Measurements from ENCODE around the gene SLC9A1.

SLC9A1 gene

DNA sequence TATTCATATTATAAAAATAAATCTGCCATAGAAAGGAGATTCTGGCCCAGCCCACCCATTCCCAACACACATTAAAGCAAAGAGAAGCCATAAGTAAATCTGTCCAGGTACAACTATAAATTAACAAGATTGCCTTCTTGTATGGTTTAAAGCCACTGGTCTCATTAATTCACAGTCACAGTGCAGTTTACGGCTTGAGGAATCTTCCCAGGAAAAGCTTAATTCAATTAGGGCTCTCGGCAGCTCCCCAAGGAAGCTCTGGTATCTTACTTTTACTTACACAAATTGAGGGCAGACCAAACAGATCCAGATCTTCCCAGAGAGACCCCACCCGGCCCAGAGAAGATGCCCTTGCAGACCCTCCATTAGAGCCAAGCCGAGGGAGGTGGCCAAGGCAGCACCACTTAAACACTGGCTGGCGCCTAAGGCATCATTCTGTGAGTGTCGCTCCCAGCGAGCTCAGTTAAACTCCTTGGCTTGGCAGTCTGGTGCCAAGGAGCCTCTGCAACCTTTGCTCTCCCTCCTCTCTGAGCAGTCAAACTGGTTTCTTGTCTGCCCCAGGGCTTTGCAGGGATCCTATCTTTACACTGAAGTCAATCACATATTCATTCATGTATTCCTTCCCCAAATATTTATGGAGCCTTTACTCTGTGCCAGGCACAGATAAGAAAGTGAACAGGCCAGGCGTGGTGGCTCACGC is 10.7 kb downstream of the SLC9A1 start:
- Histone ChIP-seq H3K36me3 (ENCODE audit: insufficient read depth) (no peaks in the 10 kb centered on the region), H2AFZ (ENCODE audit: low read depth) (no peak overlapping the region), H3K27me3 (ENCODE audit: insufficient read depth, low read depth) (no peaks in the 10 kb centered on the region), H3K27ac (no peak overlapping the region), H3K4me1 (ENCODE audit: low read depth, poor library complexity, severe bottlenecking) (peaks cover 2% of the 10 kb centered on the region), H3K79me2 (ENCODE audit: insufficient read depth, low read depth) (no peaks in the 10 kb centered on the region), H3K4me2 (no peak overlapping the region), H3K4me3 (IDR thresholded peaks at IDR 0.05; ENCODE audit: insufficient read depth, low read depth, low read length) (no peak overlapping the region), H4K20me1 (ENCODE audit: insufficient read depth) (no peaks in the 10 kb centered on the region), H3K9ac (no peak overlapping the region)
- TF ChIP-seq, protein P1, sequence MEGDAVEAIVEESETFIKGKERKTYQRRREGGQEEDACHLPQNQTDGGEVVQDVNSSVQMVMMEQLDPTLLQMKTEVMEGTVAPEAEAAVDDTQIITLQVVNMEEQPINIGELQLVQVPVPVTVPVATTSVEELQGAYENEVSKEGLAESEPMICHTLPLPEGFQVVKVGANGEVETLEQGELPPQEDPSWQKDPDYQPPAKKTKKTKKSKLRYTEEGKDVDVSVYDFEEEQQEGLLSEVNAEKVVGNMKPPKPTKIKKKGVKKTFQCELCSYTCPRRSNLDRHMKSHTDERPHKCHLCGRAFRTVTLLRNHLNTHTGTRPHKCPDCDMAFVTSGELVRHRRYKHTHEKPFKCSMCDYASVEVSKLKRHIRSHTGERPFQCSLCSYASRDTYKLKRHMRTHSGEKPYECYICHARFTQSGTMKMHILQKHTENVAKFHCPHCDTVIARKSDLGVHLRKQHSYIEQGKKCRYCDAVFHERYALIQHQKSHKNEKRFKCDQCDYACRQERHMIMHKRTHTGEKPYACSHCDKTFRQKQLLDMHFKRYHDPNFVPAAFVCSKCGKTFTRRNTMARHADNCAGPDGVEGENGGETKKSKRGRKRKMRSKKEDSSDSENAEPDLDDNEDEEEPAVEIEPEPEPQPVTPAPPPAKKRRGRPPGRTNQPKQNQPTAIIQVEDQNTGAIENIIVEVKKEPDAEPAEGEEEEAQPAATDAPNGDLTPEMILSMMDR (conservative IDR thresholded peaks at IDR 0.05; ENCODE audit: low read depth, low read length), result no peak

DNA sequence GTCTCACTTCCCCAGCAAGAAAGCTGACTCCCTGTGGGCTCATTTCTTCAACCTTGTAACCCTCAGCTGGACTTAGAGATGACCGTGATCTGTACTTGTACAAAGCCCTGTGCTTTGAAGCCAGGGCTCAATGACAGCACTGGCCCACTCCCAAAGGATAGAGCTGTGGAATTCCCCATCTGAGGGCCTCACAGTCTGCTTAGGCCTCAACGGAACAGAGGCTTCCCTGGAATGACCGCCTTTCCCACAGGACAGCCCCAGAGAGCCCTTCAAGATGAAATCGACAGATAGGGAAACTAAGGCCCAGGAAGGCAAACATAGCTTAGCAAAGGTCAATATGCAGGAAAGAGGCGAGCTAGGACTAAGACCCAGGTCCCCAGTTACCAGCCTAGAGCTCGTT is 11.5 kb downstream of the SLC9A1 start:
- no peaks in the 10 kb centered on the region for H3K27me3 ChIP-seq (ENCODE audit: insufficient read depth, low read depth)
- no peak overlapping the region for H2AFZ ChIP-seq (ENCODE audit: low read depth)
- no peak overlapping the region for H3K4me3 ChIP-seq (IDR thresholded peaks at IDR 0.05; ENCODE audit: insufficient read depth, low read depth, low read length)
- H4K20me1 ChIP-seq (ENCODE audit: insufficient read depth), result no peaks in the 10 kb centered on the region
- H3K79me2 ChIP-seq (ENCODE audit: insufficient read depth, low read depth), result no peaks in the 10 kb centered on the region
- TF ChIP-seq, protein P1 (conservative IDR thresholded peaks at IDR 0.05; ENCODE audit: low read depth, low read length), result no peak
- no peak overlapping the region for H3K27ac ChIP-seq
- H3K4me2 ChIP-seq, result no peak overlapping the region
- H3K9ac ChIP-seq, result no peak overlapping the region
- no peaks in the 10 kb centered on the region for H3K36me3 ChIP-seq (ENCODE audit: insufficient read depth)
- peaks cover 10% of the 10 kb centered on the region for H3K4me1 ChIP-seq (ENCODE audit: low read depth, poor library complexity, severe bottlenecking)

DNA sequence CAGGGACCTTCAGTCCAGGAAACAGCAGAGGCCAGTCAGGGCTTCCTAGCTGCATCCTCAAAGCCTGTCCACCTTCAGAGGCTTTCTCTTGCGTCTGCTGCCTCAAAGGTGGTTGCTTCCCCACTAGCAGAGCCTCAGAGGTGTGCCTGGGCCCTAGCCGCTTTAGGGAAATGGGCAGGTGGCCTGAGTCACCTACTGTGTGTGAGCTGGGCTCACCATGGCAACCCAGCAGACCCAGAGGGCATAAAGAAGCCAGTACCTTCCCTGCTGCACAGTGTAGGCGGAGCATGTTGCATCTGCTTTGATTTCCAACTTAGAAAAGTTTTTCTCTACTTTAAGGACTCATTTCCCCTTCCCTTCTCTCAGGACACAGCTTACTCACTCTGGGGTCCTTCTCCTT is 12.5 kb downstream of the SLC9A1 start:
- Histone ChIP-seq H3K4me2 (no peak overlapping the region), H3K27me3 (ENCODE audit: insufficient read depth, low read depth) (no peaks in the 10 kb centered on the region), H3K27ac (no peak overlapping the region), H3K79me2 (ENCODE audit: insufficient read depth, low read depth) (no peaks in the 10 kb centered on the region), H3K4me1 (ENCODE audit: low read depth, poor library complexity, severe bottlenecking) (peaks cover 18% of the 10 kb centered on the region), H4K20me1 (ENCODE audit: insufficient read depth) (no peaks in the 10 kb centered on the region), H3K36me3 (ENCODE audit: insufficient read depth) (no peaks in the 10 kb centered on the region), H3K9ac (no peak overlapping the region), H3K4me3 (IDR thresholded peaks at IDR 0.05; ENCODE audit: insufficient read depth, low read depth, low read length) (no peak overlapping the region), H2AFZ (ENCODE audit: low read depth) (no peak overlapping the region)
- TF ChIP-seq, protein P1 (conservative IDR thresholded peaks at IDR 0.05; ENCODE audit: low read depth, low read length), result no peak

- Histone ChIP-seq H3K9ac (no peak overlapping the region), H3K4me3 (IDR thresholded peaks at IDR 0.05; ENCODE audit: insufficient read depth, low read depth, low read length) (no peak overlapping the region), H2AFZ (ENCODE audit: low read depth) (no peak overlapping the region), H3K4me2 (no peak overlapping the region), H3K27ac (no peak overlapping the region), H4K20me1 (ENCODE audit: insufficient read depth) (no peaks in the 10 kb centered on the region), H3K4me1 (ENCODE audit: low read depth, poor library complexity, severe bottlenecking) (peaks cover 28% of the 10 kb centered on the region), H3K36me3 (ENCODE audit: insufficient read depth) (no peaks in the 10 kb centered on the region), H3K79me2 (ENCODE audit: insufficient read depth, low read depth) (no peaks in the 10 kb centered on the region), H3K27me3 (ENCODE audit: insufficient read depth, low read depth) (no peaks in the 10 kb centered on the region)
- TF ChIP-seq, protein P1 (conservative IDR thresholded peaks at IDR 0.05; ENCODE audit: low read depth, low read length), result no peak
These were observed 13.5 kb downstream of the SLC9A1 start for GRCh38 chr1:27141266-27142003.
